ENCODE measurements around the gene SPART. TPM values are rescaled to one million over a fixed set of nuclear protein-coding genes. Genes with fewer than 3 reads are reported as not detected.
"Not testable (repeated sequence)": the region's sequence is repeated elsewhere in the genome, so short reads cannot be mapped to it uniquely, and the experiment has no call there.

SPART gene
- total RNA-seq, 1 donor from 2014 or later, result 14.2 TPM

GRCh38 chr13:36313047-36313969, 32.9 kb downstream of the SPART start:
- ATAC-seq, result peak; percentile 71

- ATAC-seq, result no peak
Observed at GRCh38 chr13:36310417-36311108, 35.6 kb downstream of the SPART start.

GRCh38 chr13:36302289-36302688, 43.9 kb downstream of the SPART start:
- ATAC-seq, result no peak

- not testable (repeated sequence) for ATAC-seq
Observed at GRCh38 chr13:36299469-36299868, 46.7 kb downstream of the SPART start.

GRCh38 chr13:36298535-36299068, 47.6 kb downstream of the SPART start:
- ATAC-seq, result no peak

- ATAC-seq, result peak; percentile 80
Observed at GRCh38 chr13:36297366-36298338, 48.5 kb downstream of the SPART start, which contains the start of gene CCDC169. Gene CCDC169 (minus strand): TSS chr13:36297814. CDS start chr13:36297719, 95 bp downstream.

GRCh38 chr13:36294096-36294495, 52.1 kb downstream of the SPART start:
- no peak for ATAC-seq

GRCh38 chr13:36293497-36293896, 52.7 kb downstream of the SPART start:
- no peak for ATAC-seq

- no peak for ATAC-seq
Observed at GRCh38 chr13:36288794-36289391, 57.3 kb downstream of the SPART start.

- no peak for ATAC-seq
Observed at GRCh38 chr13:36286006-36286405, 60.2 kb downstream of the SPART start.

GRCh38 chr13:36282821-36283432, 63.3 kb downstream of the SPART start:
- ATAC-seq, result peak; percentile 51

- ATAC-seq, result peak; percentile 60
Observed at GRCh38 chr13:36275190-36276002, 70.8 kb downstream of the SPART start.

- no peak for ATAC-seq
Observed at GRCh38 chr13:36273431-36273830, 72.8 kb downstream of the SPART start.

- no peak for ATAC-seq
Observed at GRCh38 chr13:36261976-36262375, 84.2 kb downstream of the SPART start.

GRCh38 chr13:36261011-36261410, 85.2 kb downstream of the SPART start:
- ATAC-seq, result no peak

- no peak for ATAC-seq
Observed at GRCh38 chr13:36259361-36260137, 86.6 kb downstream of the SPART start.

GRCh38 chr13:36258831-36259230, 87.4 kb downstream of the SPART start:
- ATAC-seq, result no peak
